Right lobe of liver (tissue), 4 donors: ENCODE results near the gene DCAF6.

ENCODE experiments used
- POLR2A ChIP-seq: fragments of 450-650 bp; IDR thresholded peaks from one replicate; pipeline ENCODE4 v1.6.1; 2017; ENCODE audit warnings: antibody characterized with exemption, mild to moderate bottlenecking
- TF ChIP-seq, protein P1 (sequence below), 4 donors: fragments of 200-600 bp in 3 of 4; fragments of 450-650 bp in 1 of 4; IDR thresholded peaks; one replicate each; pipeline versions ENCODE4 v1.5.1 to v1.8.0; 2016 to 2022; ENCODE audit warnings: antibody characterized with exemption in 4 of 4, mild to moderate bottlenecking in 2 of 4
- donor health status: DM: no; HTN: no; CAD: no.
- donor health status: DM: no; HTN: no; CAD: no.
- donor health status: DM: no; HTN: yes; CAD: no.

DNA sequence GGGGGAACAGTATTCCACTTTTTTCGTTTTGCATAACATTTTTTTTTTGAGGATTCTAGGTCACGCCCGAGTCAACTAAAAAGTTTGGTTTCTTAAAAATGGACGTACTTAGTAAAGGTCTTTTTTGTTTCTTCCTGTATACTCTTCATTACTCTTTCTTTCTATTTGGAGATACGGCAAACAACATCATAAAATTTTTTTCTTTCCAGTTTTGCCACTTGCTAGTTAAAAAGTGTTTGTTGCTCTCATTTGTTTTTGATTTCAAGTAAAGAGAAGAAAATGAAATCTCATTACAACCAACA lies 1.2 kb downstream of the DCAF6 start:
- TF ChIP-seq POLR2A: no peak
- TF ChIP-seq, protein P1, sequence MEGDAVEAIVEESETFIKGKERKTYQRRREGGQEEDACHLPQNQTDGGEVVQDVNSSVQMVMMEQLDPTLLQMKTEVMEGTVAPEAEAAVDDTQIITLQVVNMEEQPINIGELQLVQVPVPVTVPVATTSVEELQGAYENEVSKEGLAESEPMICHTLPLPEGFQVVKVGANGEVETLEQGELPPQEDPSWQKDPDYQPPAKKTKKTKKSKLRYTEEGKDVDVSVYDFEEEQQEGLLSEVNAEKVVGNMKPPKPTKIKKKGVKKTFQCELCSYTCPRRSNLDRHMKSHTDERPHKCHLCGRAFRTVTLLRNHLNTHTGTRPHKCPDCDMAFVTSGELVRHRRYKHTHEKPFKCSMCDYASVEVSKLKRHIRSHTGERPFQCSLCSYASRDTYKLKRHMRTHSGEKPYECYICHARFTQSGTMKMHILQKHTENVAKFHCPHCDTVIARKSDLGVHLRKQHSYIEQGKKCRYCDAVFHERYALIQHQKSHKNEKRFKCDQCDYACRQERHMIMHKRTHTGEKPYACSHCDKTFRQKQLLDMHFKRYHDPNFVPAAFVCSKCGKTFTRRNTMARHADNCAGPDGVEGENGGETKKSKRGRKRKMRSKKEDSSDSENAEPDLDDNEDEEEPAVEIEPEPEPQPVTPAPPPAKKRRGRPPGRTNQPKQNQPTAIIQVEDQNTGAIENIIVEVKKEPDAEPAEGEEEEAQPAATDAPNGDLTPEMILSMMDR (IDR thresholded peaks at IDR 0.05): no peak
